CD4-positive, alpha-beta T cell treated with Interleukin-10 for 1 hour (primary cell): ENCODE data around the gene BATF.
A peak's percentile ranks its signal among the peaks of the same experiment; 100 is the strongest.
"Not testable (repeated sequence)": the region's sequence is repeated elsewhere in the genome, so short reads cannot be mapped to it uniquely, and the experiment has no call there.

ENCODE experiments used
- DNase-seq: peaks from one replicate; pipeline ENCODE4 v3.0.0-alpha.2; 2020

Gene BATF, protein sequence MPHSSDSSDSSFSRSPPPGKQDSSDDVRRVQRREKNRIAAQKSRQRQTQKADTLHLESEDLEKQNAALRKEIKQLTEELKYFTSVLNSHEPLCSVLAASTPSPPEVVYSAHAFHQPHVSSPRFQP

GRCh38 chr14:75522224-75522982 lies at the start of gene BATF:
Gene BATF (plus strand): TSS chr14:75522469. CDS start chr14:75522683, 214 bp downstream.
- DNase-seq, result peak; percentile 92

GRCh38 chr14:75474127-75474526 lies 48.1 kb upstream of the BATF start:
- DNase-seq, result not testable (repeated sequence)

- no peak for DNase-seq
These were observed 45.8 kb upstream of the BATF start for GRCh38 chr14:75476274-75476995.

DNA sequence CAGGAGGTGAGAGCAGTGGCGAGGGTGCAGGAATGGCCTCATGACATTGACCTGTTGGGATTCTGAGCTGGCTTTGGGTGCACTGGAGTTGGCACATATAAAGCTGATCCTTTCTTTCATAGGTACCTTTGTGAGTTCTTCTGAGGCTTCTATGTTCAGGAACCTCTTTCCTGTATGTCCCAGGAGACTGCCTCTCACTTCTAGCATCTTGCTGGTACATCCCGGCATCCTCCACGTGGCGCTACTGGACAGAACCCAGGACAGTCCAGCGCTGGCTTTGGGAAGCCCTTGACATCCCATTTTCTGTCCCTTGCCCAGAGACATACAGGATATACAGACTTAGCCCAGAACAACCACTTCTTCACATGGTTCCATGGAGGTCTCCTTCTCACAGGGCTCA lies 44.4 kb upstream of the BATF start:
- DNase-seq, result no peak

DNA sequence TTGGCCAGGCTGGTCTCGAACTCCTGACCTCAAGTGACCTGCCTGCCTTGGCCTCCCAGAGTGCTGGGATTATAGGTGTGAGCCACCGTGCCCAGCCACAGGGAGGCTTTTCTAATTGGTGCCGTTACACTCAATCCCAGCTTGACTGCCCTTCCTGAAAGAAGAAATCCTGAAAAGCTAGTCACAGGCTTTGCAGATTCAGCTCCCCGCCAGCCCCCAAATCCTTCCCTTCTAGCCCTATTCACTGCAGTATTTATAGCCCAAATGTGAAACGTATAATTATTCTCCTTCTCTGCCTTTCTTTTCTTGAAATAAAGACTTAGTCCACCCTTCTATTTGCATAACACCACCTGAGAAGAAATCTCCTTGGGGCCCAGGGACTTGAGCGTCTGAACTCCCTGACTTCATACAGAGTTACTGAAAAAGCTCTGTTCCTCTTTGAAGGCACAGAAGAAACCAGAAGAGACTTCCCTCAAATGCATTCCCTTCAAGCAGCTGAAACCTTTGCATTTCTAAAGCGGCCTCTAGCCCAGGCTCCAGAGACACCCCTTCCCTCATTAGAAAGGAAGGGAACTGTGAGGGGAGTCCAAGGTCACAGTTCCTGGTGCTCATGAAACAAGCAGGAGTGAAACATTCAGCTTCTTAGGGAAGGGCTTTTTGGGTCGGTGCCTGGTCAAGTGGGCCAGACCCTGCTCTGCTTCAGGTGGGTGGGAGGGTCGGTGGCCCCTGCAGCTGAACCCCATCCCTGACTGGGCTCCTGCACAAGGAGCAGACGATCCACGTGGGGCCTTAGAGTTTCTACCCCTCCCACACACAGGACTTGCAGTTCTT lies 42.3 kb upstream of the BATF start:
- no peak for DNase-seq

DNA sequence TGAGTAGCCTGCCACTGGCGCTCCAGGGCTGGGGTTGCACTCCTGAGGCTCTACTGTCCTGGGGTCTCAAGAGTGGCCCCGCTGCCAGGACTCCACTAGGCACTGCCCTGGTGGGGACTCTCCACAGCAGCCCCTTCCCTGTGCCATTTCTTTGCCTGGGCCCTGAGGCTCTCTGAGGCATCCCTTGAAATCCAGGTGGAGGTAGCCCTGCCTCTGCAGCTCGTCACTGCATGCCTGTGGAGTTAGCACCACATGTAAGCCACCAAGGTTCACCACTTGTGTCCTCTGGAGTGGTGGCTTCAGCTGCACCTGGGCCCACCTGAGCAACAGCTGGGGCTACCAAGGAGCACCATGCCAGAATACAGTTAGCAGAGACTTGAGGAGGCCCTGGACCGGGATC lies 39.9 kb upstream of the BATF start:
- no peak for DNase-seq

DNA sequence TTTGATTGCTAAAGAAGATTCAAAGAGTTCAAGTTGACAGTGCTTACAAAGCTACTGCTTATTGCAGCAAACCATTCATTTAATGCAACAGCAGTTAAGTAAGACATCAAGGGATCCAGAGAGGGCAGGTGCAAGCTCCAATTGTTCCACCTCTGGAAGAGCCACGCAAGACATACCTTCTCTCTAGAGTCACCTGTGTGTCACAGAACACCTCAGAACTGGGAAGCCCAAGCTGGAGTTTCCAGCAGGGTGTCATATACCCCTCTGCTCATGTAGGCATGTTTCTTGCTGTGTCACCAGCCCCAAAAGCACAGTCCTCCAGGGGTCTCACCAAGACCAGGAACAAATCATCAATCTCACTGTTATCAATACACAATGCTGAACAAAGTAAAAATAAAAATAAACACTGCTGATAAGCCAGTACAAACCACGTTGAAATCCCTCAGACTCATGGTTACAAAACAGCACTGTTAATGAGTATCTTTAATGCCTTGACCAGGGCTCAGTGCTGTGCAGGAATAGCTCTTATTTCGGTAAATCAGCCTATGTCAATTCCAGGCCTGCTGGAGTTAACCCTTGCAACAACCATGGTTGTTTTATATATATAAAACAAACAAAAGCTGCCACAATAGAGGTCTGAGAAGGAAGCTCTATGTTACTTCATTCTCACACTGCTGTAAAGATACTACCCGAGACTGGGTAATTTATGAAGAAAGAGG lies 37.4 kb upstream of the BATF start:
- no peak for DNase-seq

GRCh38 chr14:75486318-75486717 lies 36.0 kb upstream of the BATF start:
- no peak for DNase-seq

DNA sequence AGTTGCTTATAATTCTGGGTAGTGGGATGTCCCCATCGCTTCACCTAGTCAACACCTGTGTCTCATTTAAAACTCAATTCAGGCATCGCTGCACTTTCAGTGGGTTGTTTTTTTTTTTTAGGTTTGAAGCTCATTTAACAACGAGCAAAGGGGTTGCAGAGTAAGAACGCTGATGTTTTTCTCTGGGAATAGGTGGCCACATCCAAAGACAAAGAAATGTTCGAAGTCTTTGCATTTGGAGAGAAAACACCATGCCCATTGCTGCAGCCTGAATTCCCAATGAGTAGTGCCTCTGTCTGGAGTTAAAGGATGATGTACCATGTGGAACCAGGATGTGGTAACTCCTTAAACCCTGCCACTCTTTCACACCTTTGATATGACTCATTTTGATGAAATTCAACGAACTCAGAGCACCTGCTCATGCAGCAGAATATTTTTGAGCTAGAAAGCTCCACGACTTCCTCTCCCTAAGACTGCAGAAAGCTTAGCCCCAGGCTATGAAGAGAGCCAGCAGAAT lies 35.1 kb upstream of the BATF start:
- DNase-seq, result peak; percentile 30

- no peak for DNase-seq
These were observed 32.8 kb upstream of the BATF start for GRCh38 chr14:75489480-75489837.

GRCh38 chr14:75491376-75491978 lies 30.8 kb upstream of the BATF start:
- DNase-seq, result no peak

DNA sequence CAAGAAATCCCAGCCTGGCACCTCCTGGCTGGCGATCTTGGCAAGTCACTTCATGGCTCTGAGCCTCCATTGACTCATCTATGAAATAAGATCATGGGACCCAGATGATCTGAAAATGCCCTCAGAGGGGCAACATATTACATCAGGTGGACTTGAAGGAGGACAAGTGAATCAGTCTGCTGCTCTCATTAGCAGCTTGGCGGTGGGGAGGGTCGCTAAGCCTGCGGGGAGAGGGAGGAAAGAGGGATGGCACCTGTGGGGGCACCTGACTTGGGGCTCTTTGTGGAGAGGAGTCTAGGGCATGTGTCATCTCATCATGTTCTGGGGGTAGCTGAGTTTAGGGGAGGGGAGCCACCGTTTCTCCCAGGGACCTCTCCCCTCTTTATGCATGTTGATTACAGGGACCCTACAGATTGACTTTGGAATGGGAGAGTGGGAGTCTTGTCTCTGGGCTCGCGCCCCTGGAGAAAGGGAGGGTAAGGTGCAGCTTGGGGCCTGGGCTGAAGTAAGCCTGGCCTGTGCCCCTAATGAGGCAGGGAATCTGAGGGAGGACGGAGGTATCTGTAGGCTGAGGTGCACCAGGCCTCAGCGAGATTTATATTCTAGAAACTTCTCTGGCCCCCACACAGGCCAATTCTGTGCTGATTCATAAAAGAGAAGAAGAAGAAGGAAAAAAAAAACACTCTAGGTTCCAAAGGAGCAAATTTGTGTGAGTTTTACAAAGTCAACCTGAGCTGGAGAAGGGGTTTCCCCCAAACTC lies 29.3 kb upstream of the BATF start:
- DNase-seq, result no peak

DNA sequence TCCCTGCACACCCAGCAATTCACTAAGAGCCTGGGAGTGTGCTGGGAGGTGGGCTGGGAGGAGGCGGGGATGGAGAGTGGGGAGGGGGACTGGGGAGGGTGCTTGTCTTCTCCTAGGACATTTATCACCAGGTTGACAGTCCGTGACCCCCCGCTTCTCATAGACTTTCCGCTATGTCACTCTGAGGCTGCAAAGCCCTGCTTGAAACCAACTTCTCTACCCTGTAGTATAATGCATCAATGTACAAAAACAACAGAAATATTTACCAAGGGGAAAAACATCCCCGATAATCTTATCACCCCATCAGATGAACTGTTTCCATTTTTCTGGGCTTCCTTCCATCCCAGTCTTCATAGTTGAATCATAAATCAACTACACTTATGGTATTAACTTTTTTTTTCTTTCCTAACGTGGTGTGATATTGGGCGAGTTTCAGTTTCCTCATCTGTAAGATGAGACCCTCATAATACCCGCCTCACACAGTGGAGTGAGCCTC lies 28.6 kb upstream of the BATF start:
- no peak for DNase-seq

DNA sequence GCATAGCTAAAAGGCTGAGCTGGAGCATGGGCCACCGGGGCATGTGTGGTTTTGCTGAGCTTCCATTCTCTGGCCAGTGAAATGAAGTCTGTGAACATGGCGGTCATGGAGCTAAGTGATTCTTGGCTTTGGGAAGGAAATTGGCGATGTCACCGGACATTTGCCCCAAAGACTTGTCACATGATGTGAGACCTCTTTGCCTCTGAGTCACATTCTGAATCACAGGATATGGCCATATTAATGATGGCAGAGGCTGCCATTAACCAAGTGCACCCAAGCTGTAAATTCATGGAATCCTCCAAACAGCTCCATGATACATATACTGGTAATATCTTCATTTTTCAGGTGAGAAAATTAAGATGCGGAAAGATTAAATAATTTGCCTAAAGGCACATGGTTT lies 27.4 kb upstream of the BATF start:
- DNase-seq, result no peak

- DNase-seq, result no peak
These were observed 26.9 kb upstream of the BATF start for GRCh38 chr14:75495399-75495798.

- DNase-seq, result no peak
These were observed 26.4 kb upstream of the BATF start for GRCh38 chr14:75495882-75496281.

- no peak for DNase-seq
These were observed 25.5 kb upstream of the BATF start for GRCh38 chr14:75496755-75497154.

DNA sequence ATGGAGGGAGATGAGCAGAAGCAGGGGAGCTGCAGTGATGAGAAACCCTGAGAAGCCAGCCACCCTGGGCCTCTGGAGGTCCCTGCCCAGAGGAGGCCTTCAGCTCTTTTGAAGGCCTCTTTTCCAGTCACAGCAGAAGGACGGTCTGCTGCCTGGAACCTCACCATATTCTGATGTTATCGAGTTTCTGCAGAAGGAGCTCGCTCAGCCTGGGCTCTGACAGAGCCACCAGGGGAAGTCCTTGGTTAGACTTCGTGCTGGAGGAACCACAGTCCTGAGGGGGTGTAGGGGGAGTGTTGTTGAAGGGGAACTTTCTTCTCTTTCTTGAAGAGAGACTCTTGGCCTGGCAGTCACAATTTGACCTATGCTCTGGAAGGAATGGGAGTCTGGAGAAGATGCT lies 25.1 kb upstream of the BATF start:
- peak; percentile 24 for DNase-seq

GRCh38 chr14:75497701-75498100 lies 24.6 kb upstream of the BATF start:
- no peak for DNase-seq

DNA sequence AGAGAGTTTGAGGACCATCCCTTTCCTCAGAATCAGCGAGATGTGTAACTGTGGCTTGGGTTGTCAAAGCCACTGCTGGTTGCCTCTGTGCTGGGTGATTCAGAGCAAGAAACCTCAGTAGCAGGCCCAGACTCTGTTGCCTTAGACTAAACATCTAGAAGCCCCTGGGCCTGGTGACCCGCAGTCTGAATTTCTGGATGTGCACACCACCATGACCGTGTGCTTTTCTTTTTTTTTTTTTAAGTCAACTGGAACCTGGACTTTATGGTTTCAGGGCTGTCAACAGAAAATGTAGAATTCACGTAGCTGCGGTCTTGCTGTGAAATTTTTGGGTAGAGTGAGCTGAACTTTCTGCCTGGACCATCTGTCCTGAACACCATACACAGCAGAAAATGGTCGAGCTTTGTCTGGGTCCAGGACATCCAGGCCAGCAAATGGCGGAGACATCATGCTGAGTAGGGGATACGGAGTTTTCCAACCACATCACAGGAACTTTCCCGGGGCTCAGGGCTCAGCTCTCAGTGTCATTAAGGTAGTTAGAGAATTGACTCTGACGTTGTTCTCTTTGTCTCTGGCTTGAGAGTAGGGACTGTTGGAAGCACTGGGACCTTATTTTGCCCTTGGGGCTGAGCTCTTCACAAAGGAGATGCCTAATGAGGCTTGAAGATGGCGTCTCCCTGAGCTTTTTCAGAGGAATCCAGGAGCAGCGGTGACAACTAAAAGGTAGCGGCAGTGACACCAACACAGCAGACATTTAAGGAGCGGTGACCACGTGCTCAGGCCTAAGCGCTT lies 23.0 kb upstream of the BATF start:
- no peak for DNase-seq
